Keratinocyte (primary cell): ENCODE measurements around the gene USP10. TPM values are rescaled to one million over a fixed set of nuclear protein-coding genes. Genes with fewer than 3 reads are reported as not detected.

Source experiments
- DNase-seq: peaks from one replicate; pipeline ENCODE4 v3.0.0-alpha.2; 2011; ENCODE audit warnings: low read depth, missing footprints, low spot score
- FAIRE-seq: peaks from 2 replicates; lab custom pipeline; 2011; peaks lifted over from hg19 to GRCh38; lab: Jason Lieb, UNC
- H2AFZ ChIP-seq: 2 replicates; pipeline ENCODE4 v1.6.0; 2012; ENCODE audit warnings: low read length, control low read depth, inconsistent platforms; ENCODE audit not compliant: control insufficient read depth
- H3K27ac ChIP-seq: 2 replicates; pipeline ENCODE4 v1.5.1; 2011; ENCODE audit warnings: low read length; ENCODE audit not compliant: control insufficient read depth, insufficient read depth
- H3K27me3 ChIP-seq: 3 replicates; pipeline ENCODE4 v1.6.0; 2011; ENCODE audit warnings: low read length; ENCODE audit not compliant: control insufficient read depth, insufficient read depth; ENCODE audit errors: extremely low read depth
- H3K36me3 ChIP-seq, 2 experiments: 2 replicates in 1 of 2; 3 replicates in 1 of 2; pipeline ENCODE4 v1.5.1; 2011; ENCODE audit warnings: low read length in 2 of 2, mild to moderate bottlenecking in 1 of 2; ENCODE audit not compliant: control insufficient read depth in 2 of 2, insufficient read depth in 2 of 2; ENCODE audit errors: extremely low read depth in 1 of 2
- H3K4me1 ChIP-seq: 3 replicates; pipeline ENCODE4 v1.5.1; 2011; ENCODE audit warnings: low read length; ENCODE audit not compliant: control insufficient read depth, insufficient read depth; ENCODE audit errors: extremely low read depth
- H3K4me2 ChIP-seq: 3 replicates; pipeline ENCODE4 v1.6.0; 2011; ENCODE audit warnings: low read depth, low read length; ENCODE audit not compliant: control insufficient read depth, insufficient read depth; ENCODE audit errors: extremely low read depth
- H3K4me3 ChIP-seq, 3 experiments: fragments of 200-600 bp in 1 of 3; sonication (generic) in 1 of 3; 2 replicates in 2 of 3; 3 replicates in 1 of 3; pipeline ENCODE4 v1.5.1; 2011 to 2016; ENCODE audit warnings: low read length in 3 of 3, mild to moderate bottlenecking in 3 of 3, control low read depth in 2 of 3, inconsistent platforms in 1 of 3, low read depth in 1 of 3, mixed read lengths in 1 of 3, mixed run types in 1 of 3, moderate library complexity in 1 of 3; ENCODE audit not compliant: control insufficient read depth in 2 of 3, insufficient read depth in 2 of 3; ENCODE audit errors: extremely low read depth in 1 of 3
- H3K79me2 ChIP-seq: 2 replicates; pipeline ENCODE4 v1.6.0; 2012; ENCODE audit warnings: low read length; ENCODE audit not compliant: control insufficient read depth, insufficient read depth
- H3K9ac ChIP-seq: 3 replicates; pipeline ENCODE4 v1.6.0; 2011; ENCODE audit warnings: low read length; ENCODE audit not compliant: control insufficient read depth, insufficient read depth; ENCODE audit errors: extremely low read depth
- H3K9me1 ChIP-seq: 3 replicates; pipeline ENCODE4 v1.6.0; 2011; ENCODE audit warnings: low read length; ENCODE audit not compliant: control insufficient read depth, insufficient read depth; ENCODE audit errors: extremely low read depth
- H3K9me3 ChIP-seq: 2 replicates; pipeline ENCODE4 v1.5.1; 2012; ENCODE audit warnings: low read depth, low read length; ENCODE audit not compliant: control insufficient read depth
- H4K20me1 ChIP-seq: 3 replicates; pipeline ENCODE4 v1.6.0; 2011; ENCODE audit warnings: low read length; ENCODE audit not compliant: control insufficient read depth, insufficient read depth; ENCODE audit errors: extremely low read depth
- CTCF ChIP-seq, 3 experiments: IDR thresholded peaks in 1 of 3; conservative IDR thresholded peaks in 1 of 3; optimal IDR thresholded peaks in 1 of 3; 2 replicates in 2 of 3; 3 replicates in 1 of 3; pipeline versions ENCODE3 to v1.5.1; 2011; ENCODE audit warnings: low read length in 3 of 3, mild to moderate bottlenecking in 3 of 3, moderate library complexity in 2 of 3, control low read depth in 1 of 3, inconsistent platforms in 1 of 3; ENCODE audit not compliant: insufficient read depth in 2 of 3; ENCODE audit errors: extremely low read depth in 1 of 3
- EZH2 ChIP-seq: IDR thresholded peaks from one replicate; pipeline ENCODE4 v1.6.1; 2012; ENCODE audit warnings: inconsistent platforms, mild to moderate bottlenecking, low read length, moderate library complexity
- dilution Hi-C: fragments of 300-500 bp; cut with MboI; formaldehyde crosslinking; loops from one replicate; pipeline ENCODE4 v1.7.0; 2020; ENCODE audit warnings: low sequenced_read_pairs; ENCODE audit not compliant: extremely low pct_ligation_motif_present
- polyA plus RNA-seq, 5 experiments: library from polyadenylated mRNA; depleted of rRNA in 3 of 5; stranded (reverse) in 3 of 5; stranded (forward) in 1 of 5; unstranded in 1 of 5; fragments of >200 nt; gene quantifications; 1 replicate in 1 of 5; 2 replicates in 3 of 5; 3 replicates in 1 of 5; pipeline versions ENCODE4 v1.2.1 to v1.2.3, GENCODE V29; 2011 to 2012; ENCODE audit warnings: missing spikeins in 2 of 5, low read depth in 1 of 5, low replicate concordance in 1 of 5

The USP10 gene
- polyA plus RNA-seq, 1 donor (not counting 4 experiments of a cell fraction or from before 2014, with no cell fraction given): 92.0 TPM

- FAIRE-seq (no peak), DNase-seq (no peak)
- dilution Hi-C loops: no loop called here
- Histone ChIP-seq H3K27ac (no peak overlapping the region), H4K20me1 (no peaks in the 10 kb centered on the region), H3K4me3 (no peak overlapping the region), H3K4me2 (no peak overlapping the region), H3K36me3 (peaks cover 27 to 29% of the 10 kb centered on the region in 2 experiments), H3K9me1 (no peaks in the 10 kb centered on the region), H3K27me3 (no peaks in the 10 kb centered on the region), H3K9me3 (no peaks in the 10 kb centered on the region), H3K4me1 (no peaks in the 10 kb centered on the region), H3K79me2 (no peaks in the 10 kb centered on the region), H3K9ac (no peak overlapping the region), H2AFZ (no peak overlapping the region)
- TF ChIP-seq CTCF (optimal IDR thresholded peaks at IDR 0.05 in 1 of 3, IDR thresholded peaks at IDR 0.05 in 1 of 3, conservative IDR thresholded peaks at IDR 0.05 in 1 of 3; ENCODE audit: extremely low read depth in 1 of 3, insufficient read depth in 2 of 3, low read length in 3 of 3) (no peak), EZH2 (no peak)
Observed at GRCh38 chr16:84665359-84665758, 34.4 kb upstream of the USP10 start.

GRCh38 chr16:84665843-84666242 is 34.0 kb upstream of the USP10 start:
- Histone ChIP-seq H3K9ac (no peak overlapping the region), H3K9me3 (no peaks in the 10 kb centered on the region), H3K4me1 (no peaks in the 10 kb centered on the region), H3K27me3 (no peaks in the 10 kb centered on the region), H3K4me2 (no peak overlapping the region), H3K9me1 (no peaks in the 10 kb centered on the region), H3K27ac (no peak overlapping the region), H4K20me1 (no peaks in the 10 kb centered on the region), H3K36me3 (peaks cover 26 to 29% of the 10 kb centered on the region in 2 experiments), H2AFZ (no peak overlapping the region), H3K4me3 (no peak overlapping the region), H3K79me2 (no peaks in the 10 kb centered on the region)
- DNase-seq: no peak
- FAIRE-seq: no peak
- dilution Hi-C loops: no loop called here
- no peak for TF ChIP-seq CTCF (optimal IDR thresholded peaks at IDR 0.05 in 1 of 3, IDR thresholded peaks at IDR 0.05 in 1 of 3, conservative IDR thresholded peaks at IDR 0.05 in 1 of 3; ENCODE audit: extremely low read depth in 1 of 3, insufficient read depth in 2 of 3, low read length in 3 of 3)
- TF ChIP-seq EZH2: no peak
